ENCODE data around the gene ST6GALNAC1.

ST6GALNAC1 gene

DNA sequence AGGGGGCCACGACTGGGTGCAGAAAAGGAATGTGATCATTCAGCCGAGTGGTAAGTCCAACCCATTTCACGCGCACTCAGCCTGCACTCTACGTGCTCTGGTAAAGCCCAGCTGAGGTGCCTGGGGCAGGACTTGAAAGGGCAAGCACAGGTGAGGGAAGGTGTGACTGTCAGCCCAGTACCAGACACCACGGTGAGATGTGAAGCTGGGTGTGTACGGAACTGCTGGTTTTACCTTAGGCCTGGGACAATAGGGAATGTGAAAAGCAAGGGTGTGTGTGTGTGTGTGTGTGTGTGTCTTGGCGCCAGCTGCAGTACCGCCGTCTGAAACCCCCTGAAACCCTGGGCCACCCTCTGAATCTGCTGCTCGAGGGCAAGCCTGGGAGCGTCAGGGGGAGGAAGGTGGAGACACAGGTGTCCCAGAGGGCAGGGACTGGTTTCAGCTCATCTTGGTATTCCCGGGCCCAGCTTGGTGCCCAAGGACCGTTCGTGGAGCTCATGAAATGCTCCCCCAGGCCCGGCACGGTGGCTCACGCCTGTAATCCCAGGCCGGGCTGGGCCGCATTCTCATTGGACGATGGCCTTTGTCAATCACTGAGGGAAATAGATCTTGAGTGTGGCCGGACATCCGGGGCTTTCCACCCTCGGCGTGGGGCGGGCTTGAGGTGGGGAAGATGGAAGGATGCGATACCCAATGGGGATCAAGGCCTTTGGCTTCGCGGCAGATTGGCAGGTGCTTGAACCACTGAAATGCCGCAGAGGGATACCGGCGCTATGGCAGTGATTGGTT, 27.8 kb upstream of the ST6GALNAC1 start:
- peak; percentile 100 for DNase-seq (ENCODE audit: low read depth in 2 of 2)
- TF ChIP-seq, protein P1, sequence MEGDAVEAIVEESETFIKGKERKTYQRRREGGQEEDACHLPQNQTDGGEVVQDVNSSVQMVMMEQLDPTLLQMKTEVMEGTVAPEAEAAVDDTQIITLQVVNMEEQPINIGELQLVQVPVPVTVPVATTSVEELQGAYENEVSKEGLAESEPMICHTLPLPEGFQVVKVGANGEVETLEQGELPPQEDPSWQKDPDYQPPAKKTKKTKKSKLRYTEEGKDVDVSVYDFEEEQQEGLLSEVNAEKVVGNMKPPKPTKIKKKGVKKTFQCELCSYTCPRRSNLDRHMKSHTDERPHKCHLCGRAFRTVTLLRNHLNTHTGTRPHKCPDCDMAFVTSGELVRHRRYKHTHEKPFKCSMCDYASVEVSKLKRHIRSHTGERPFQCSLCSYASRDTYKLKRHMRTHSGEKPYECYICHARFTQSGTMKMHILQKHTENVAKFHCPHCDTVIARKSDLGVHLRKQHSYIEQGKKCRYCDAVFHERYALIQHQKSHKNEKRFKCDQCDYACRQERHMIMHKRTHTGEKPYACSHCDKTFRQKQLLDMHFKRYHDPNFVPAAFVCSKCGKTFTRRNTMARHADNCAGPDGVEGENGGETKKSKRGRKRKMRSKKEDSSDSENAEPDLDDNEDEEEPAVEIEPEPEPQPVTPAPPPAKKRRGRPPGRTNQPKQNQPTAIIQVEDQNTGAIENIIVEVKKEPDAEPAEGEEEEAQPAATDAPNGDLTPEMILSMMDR (IDR thresholded peaks at IDR 0.05; ENCODE audit: low read depth, low read length) = no peak
- H3K4me3 ChIP-seq (replicated peaks in 1 of 2; ENCODE audit: low read depth in 2 of 2, low read length in 2 of 2) = peak overlapping the region; percentile 67 to 68

DNA sequence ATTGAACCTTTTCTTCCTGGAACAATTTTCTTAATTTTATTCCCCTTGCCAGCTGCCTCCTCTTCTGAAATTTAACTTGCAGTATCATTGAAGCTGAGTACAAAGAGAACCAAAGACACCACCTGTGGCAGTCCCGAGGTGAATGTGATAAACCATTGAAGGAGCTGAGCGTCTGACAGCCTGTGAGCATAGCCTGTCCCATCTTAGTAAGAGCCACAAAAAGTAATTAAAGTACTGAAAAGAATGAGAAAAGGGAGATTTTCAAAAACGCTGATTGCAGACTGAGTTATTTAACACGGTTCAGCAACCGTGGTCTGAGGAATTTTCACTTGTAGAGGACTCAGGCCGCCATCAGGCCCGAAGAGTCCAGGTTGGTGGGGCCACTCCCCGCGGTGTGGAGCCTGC, 27.2 kb upstream of the ST6GALNAC1 start:
- TF ChIP-seq, protein P1 (IDR thresholded peaks at IDR 0.05; ENCODE audit: low read depth, low read length) = no peak
- DNase-seq (ENCODE audit: low read depth in 2 of 2) = no peak
- no peak overlapping the region for H3K4me3 ChIP-seq (replicated peaks in 1 of 2; ENCODE audit: low read depth in 2 of 2, low read length in 2 of 2)

DNA sequence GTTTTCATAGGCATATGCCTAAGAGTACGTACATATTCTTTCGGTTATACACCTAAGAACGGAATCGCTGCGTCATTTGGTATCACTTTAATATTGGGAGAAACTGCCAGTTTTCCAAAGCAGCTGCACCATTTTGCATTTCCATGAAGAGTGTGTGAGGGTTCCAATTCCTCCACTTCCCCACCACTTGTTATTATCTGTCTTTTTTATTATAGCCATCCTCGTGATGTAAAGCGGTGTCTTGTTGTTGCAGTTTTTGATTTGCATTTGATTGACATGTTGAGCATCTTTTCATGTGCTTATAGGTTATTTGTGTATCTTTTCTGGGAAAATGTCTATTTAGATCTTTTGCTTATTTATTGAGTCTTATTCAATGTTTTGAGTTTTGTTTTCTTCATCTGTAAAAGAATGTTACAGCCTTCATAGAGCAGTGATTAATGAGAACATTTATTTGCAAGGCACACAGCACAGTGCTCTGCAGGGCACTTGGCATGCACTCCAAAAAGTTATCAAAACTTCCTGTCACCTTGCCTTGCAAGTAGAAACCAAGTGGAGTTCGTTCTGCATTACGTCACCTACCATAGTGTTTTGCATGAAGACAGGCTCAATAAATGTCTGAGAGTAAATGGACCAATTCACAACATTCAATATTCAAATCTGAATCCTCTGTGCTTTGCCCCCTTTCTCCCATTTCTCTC, 26.6 kb upstream of the ST6GALNAC1 start:
- no peak overlapping the region for H3K4me3 ChIP-seq (replicated peaks in 1 of 2; ENCODE audit: low read depth in 2 of 2, low read length in 2 of 2)
- TF ChIP-seq, protein P1 (IDR thresholded peaks at IDR 0.05; ENCODE audit: low read depth, low read length) = no peak
- DNase-seq (ENCODE audit: low read depth in 2 of 2) = no peak

DNA sequence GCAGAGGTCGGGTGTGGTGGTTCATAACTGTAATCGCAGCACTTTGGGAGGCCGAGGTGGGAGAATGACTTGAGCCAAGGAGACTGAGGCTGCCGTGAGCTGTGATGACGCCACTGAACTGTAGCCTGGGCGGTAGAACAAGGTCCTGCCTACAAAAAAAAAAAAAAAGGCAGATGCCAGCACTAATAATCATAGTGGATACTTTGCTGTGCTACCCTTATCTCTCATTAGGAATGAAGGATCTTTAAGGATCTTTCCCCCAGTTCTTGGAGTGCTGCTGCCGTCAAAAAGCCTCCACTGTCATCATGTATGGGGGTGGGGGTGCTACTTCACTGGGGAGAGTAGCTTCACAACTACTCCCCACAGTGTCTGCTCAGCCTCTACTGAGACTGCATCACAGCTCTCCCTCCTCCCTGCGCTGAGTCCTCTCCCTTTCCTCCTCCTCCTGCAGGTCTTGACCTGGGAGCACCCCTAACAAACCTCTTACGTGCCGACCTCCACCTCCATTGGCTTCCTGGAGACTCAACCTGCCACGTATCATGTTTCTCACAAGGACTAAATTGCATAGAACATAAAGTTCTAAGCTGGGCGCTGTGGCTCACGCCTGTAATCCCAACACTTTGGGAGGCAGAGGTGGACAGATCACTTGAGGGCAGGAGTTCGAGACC, 24.4 kb upstream of the ST6GALNAC1 start:
- H3K4me3 ChIP-seq (replicated peaks in 1 of 2; ENCODE audit: low read depth in 2 of 2, low read length in 2 of 2) = no peak overlapping the region
- TF ChIP-seq, protein P1 (IDR thresholded peaks at IDR 0.05; ENCODE audit: low read depth, low read length) = no peak
- DNase-seq (ENCODE audit: low read depth in 2 of 2) = peak in 1 of 2 donors; percentile 51

DNA sequence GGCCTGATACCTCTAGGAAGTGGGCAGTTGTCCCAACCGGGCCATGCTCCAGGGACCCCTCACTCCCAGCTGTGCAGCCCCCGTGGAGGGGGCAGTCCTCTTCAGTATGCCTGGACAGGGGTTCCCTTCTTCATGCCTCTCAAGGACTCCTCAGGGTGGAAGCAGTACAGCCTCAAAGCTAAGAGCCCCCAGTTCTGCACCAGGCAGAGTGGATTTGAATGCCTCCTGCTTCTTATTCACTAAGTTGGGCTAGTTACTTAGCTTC, 23.9 kb upstream of the ST6GALNAC1 start:
- H3K4me3 ChIP-seq (replicated peaks in 1 of 2; ENCODE audit: low read depth in 2 of 2, low read length in 2 of 2) = no peak overlapping the region
- TF ChIP-seq, protein P1 (IDR thresholded peaks at IDR 0.05; ENCODE audit: low read depth, low read length) = no peak

DNA sequence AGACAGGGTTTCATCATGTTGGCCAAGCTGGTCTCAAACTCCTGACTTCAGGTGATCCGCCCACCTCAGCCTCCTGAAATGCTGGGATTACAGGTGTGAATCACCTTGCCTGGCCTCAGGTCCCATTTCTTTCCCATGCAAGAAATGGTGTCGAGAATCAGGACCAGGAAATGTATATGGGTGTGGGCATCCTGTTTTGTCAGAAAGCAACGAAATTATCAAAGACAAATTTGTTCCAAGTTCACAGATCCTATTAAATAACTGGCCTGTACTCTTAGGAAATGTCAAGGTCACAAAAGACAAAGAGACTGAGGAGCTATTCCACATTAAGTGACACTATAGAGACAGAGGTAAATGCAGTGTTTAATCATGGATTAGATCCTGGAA, 17.1 kb upstream of the ST6GALNAC1 start:
- no peak for DNase-seq (ENCODE audit: low read depth in 2 of 2)
- H3K4me3 ChIP-seq (replicated peaks in 1 of 2; ENCODE audit: low read depth in 2 of 2, low read length in 2 of 2) = no peak overlapping the region
- TF ChIP-seq, protein P1 (IDR thresholded peaks at IDR 0.05; ENCODE audit: low read depth, low read length) = no peak

More for the DNA sequence above, 23.9 kb upstream of the ST6GALNAC1 start:
- DNase-seq (ENCODE audit: low read depth in 2 of 2) = no peak

All from cardiac fibroblast (primary cell).